ENCODE measurements around the gene TCF25.

DNA sequence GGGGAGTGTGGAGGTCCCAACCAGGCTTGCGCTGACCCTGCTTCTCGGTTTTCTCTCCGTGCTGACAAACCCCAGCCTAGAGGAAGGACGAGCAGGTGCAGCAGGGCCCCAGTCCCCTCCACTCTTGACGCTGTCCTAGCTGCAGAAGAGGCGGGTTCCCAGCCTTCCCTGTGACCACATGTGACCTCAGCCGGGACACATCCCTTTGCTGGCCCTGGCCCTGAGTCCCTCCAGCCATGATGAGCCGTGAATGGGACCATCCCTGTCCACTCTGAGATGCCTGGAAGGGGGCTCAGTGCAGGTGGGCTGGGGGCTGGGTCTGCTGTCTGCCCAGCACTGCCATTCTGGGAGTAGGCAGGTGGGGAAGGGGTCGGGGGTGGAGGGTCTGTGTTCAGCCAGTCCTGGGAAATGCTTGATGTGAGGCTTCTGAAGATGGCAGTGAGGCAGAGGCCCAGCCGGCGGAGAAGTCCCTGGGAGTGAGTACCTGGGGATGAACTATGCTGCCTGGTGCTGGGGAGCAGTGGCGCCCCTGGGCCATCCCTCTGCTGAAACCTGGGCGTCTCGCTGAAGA, 47.8 kb downstream of the TCF25 start:
- TF ChIP-seq, protein P1, sequence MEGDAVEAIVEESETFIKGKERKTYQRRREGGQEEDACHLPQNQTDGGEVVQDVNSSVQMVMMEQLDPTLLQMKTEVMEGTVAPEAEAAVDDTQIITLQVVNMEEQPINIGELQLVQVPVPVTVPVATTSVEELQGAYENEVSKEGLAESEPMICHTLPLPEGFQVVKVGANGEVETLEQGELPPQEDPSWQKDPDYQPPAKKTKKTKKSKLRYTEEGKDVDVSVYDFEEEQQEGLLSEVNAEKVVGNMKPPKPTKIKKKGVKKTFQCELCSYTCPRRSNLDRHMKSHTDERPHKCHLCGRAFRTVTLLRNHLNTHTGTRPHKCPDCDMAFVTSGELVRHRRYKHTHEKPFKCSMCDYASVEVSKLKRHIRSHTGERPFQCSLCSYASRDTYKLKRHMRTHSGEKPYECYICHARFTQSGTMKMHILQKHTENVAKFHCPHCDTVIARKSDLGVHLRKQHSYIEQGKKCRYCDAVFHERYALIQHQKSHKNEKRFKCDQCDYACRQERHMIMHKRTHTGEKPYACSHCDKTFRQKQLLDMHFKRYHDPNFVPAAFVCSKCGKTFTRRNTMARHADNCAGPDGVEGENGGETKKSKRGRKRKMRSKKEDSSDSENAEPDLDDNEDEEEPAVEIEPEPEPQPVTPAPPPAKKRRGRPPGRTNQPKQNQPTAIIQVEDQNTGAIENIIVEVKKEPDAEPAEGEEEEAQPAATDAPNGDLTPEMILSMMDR (IDR thresholded peaks at IDR 0.05): no peak
- TF ChIP-seq POLR2A (IDR thresholded peaks at IDR 0.05; ENCODE audit: low read depth): no peak
- no peak for TF ChIP-seq POLR2AphosphoS5 (IDR thresholded peaks at IDR 0.05)
- no peak for TF ChIP-seq EP300 (IDR thresholded peaks at IDR 0.05)
